Spleen (tissue), 11 donors: ENCODE data around the gene NME8. TPM values are rescaled to one million over a fixed set of nuclear protein-coding genes. Genes with fewer than 3 reads are reported as not detected.

Experiments
- DNase-seq: peaks from one replicate; pipeline ENCODE4 v3.0.0-alpha.2; 2020
- H3K27ac ChIP-seq, 8 donors: fragments of 200-600 bp; sonication (generic) in 7 of 8; 1 replicate in 4 of 8; 2 replicates in 4 of 8; pipeline versions ENCODE4 v1.5.0 to v1.8.0; 2016 to 2021; ENCODE audit warnings: inconsistent platforms in 4 of 8, mild to moderate bottlenecking in 4 of 8, moderate library complexity in 1 of 8
- H3K27me3 ChIP-seq, 7 donors: fragments of 200-600 bp; sonication (generic) in 6 of 7; replicated peaks in 1 of 7; 1 replicate in 4 of 7; 2 replicates in 3 of 7; pipeline versions ENCODE4 v1.5.0 to v1.8.0; 2016 to 2021; ENCODE audit warnings: inconsistent platforms in 3 of 7, mild to moderate bottlenecking in 1 of 7
- H3K36me3 ChIP-seq, 6 donors: fragments of 200-600 bp; sonication (generic) in 5 of 6; 1 replicate in 4 of 6; 2 replicates in 2 of 6; pipeline versions ENCODE4 v1.5.0 to v1.8.0; 2016 to 2021; ENCODE audit warnings: inconsistent platforms in 2 of 6
- H3K4me1 ChIP-seq, 6 donors: fragments of 200-600 bp; sonication (generic) in 5 of 6; 1 replicate in 3 of 6; 2 replicates in 3 of 6; pipeline versions ENCODE4 v1.5.0 to v1.8.0; 2016 to 2021; ENCODE audit warnings: inconsistent platforms in 3 of 6
- H3K4me3 ChIP-seq, 8 donors: fragments of 200-600 bp; sonication (generic) in 7 of 8; 1 replicate in 4 of 8; 2 replicates in 4 of 8; pipeline versions ENCODE4 v1.5.0 to v1.8.0; 2016 to 2021; ENCODE audit warnings: inconsistent platforms in 4 of 8, mild to moderate bottlenecking in 4 of 8, moderate library complexity in 2 of 8
- H3K9me3 ChIP-seq, 8 donors: fragments of 200-600 bp; sonication (generic) in 7 of 8; 1 replicate in 4 of 8; 2 replicates in 4 of 8; pipeline versions ENCODE4 v1.5.0 to v1.8.0; 2016 to 2021; ENCODE audit warnings: inconsistent platforms in 4 of 8
- POLR2A ChIP-seq, 3 donors: fragments of 450-650 bp; IDR thresholded peaks; one replicate each; pipeline ENCODE4 v1.5.1; 2017; ENCODE audit warnings: antibody characterized with exemption in 3 of 3, mild to moderate bottlenecking in 1 of 3
- POLR2AphosphoS5 ChIP-seq, 3 donors: sonication (generic); formaldehyde crosslinking; IDR thresholded peaks; one replicate each; pipeline ENCODE4 v1.5.1; 2017; ENCODE audit warnings: antibody characterized with exemption in 3 of 3
- WGBS, 5 donors: extraction: QIAGEN DNeasy Blood & Tissue Kit in 3 of 5; methylation state at CpG; one replicate each; pipeline versions ENCODE4 v1.1.5 to v1.1.7; 2013 to 2018; 5-methylcytosine and 5-hydroxymethylcytosine counted together
- intact Hi-C: fragments of 100-400 bp; cut with DNase I; formaldehyde crosslinking; loops from one replicate; pipeline ENCODE4 v1.15.0; 2023; ENCODE audit warnings: low total_unique reads
- polyA plus RNA-seq, 3 donors: library from polyadenylated mRNA; stranded (reverse); fragments of 200-250 nt; gene quantifications; one replicate each; pipeline ENCODE4 v1.2.1, GENCODE V29; 2013
- total RNA-seq, 7 donors: library from RNA; depleted of rRNA in 3 of 7; stranded (reverse); fragments of >200 nt in 3 of 7; fragmentation: NEBNext Ultra II Directional in 4 of 7; extraction: Animal tissue kit (Norgen Biotek cat#: 25700) in 4 of 7; gene quantifications; one replicate each; pipeline versions ENCODE4 v1.1.0 to v1.2.1, GENCODE V29; 2016 to 2021
- TF ChIP-seq, protein P1 (sequence below), 11 experiments: fragments of 200-600 bp in 7 of 11; fragments of 450-650 bp in 4 of 11; sonication (generic) in 4 of 11; IDR thresholded peaks in 8 of 11; conservative IDR thresholded peaks in 3 of 11; 1 replicate in 7 of 11; 2 replicates in 4 of 11; pipeline versions ENCODE4 v1.4.0 to v1.8.0; 2016 to 2021; ENCODE audit warnings: antibody characterized with exemption in 11 of 11, inconsistent platforms in 4 of 11, mild to moderate bottlenecking in 1 of 11
- donor health status: healthy with polysubstance abuse.
- donor health status: DM: no; HTN: no; CAD: no; lungs with moderate emphysema.
- donor health status: DM: no; HTN: no; CAD: no.
- donor health status: Bipolar disorder and iron deficiency.
- donor health status: healthy.
- donor health status: DM: no; HTN: no; CAD: no.
- donor health status: DM: yes; HTN: yes; CAD: no.

Gene NME8
- total and polyA plus RNA-seq, 10 donors, result 0.59 to 4.6 (median 2.6) TPM

GRCh38 chr7:37908221-37908788, 59.9 kb downstream of the NME8 start:
- intact Hi-C loops, result no loop called here
- TF ChIP-seq POLR2A (IDR thresholded peaks at IDR 0.05) (no peak), POLR2AphosphoS5 (IDR thresholded peaks at IDR 0.05) (no peak)
- TF ChIP-seq, protein P1, sequence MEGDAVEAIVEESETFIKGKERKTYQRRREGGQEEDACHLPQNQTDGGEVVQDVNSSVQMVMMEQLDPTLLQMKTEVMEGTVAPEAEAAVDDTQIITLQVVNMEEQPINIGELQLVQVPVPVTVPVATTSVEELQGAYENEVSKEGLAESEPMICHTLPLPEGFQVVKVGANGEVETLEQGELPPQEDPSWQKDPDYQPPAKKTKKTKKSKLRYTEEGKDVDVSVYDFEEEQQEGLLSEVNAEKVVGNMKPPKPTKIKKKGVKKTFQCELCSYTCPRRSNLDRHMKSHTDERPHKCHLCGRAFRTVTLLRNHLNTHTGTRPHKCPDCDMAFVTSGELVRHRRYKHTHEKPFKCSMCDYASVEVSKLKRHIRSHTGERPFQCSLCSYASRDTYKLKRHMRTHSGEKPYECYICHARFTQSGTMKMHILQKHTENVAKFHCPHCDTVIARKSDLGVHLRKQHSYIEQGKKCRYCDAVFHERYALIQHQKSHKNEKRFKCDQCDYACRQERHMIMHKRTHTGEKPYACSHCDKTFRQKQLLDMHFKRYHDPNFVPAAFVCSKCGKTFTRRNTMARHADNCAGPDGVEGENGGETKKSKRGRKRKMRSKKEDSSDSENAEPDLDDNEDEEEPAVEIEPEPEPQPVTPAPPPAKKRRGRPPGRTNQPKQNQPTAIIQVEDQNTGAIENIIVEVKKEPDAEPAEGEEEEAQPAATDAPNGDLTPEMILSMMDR (IDR thresholded peaks at IDR 0.05 in 8 of 11, conservative IDR thresholded peaks at IDR 0.05 in 3 of 11), result no peak
- H3K27ac ChIP-seq, result no peak overlapping the region

GRCh38 chr7:37912756-37913155, 64.4 kb downstream of the NME8 start:
- intact Hi-C loops, result no loop called here
- no peak for TF ChIP-seq POLR2AphosphoS5 (IDR thresholded peaks at IDR 0.05)
- no peak for TF ChIP-seq POLR2A (IDR thresholded peaks at IDR 0.05)
- TF ChIP-seq, protein P1 (IDR thresholded peaks at IDR 0.05 in 8 of 11, conservative IDR thresholded peaks at IDR 0.05 in 3 of 11), result no peak
- Histone ChIP-seq H3K36me3 (no peaks in the 10 kb centered on the region), H3K27me3 (peaks cover 0 to 43% (median 23%) of the 10 kb centered on the region in 7 donors), H3K9me3 (no peaks in the 10 kb centered on the region), H3K4me3 (no peak overlapping the region), H3K4me1 (peaks cover 14 to 29% (median 26%) of the 10 kb centered on the region in 6 donors), H3K27ac (no peak overlapping the region)
- 38 to 77% (median 61%) methylated on average over 2 of the region's 2 CpGs for WGBS, 5 donors
- no peak for DNase-seq

More at GRCh38 chr7:37908221-37908788, 59.9 kb downstream of the NME8 start:
- Histone ChIP-seq H3K9me3 (no peaks in the 10 kb centered on the region), H3K27me3 (peaks cover 0 to 4% (median 0%) of the 10 kb centered on the region in 7 donors), H3K4me1 (no peaks in the 10 kb centered on the region), H3K4me3 (no peak overlapping the region), H3K36me3 (no peaks in the 10 kb centered on the region)
- WGBS, 5 donors, result 92 to 100% (median 94%) methylated on average over 1 of the region's 1 CpG
- DNase-seq, result no peak

GRCh38 chr7:37915438-37915837, 67.0 kb downstream of the NME8 start:
- WGBS, 5 donors, result 0 to 7% (median 5%) methylated on average over 5 of the region's 5 CpGs
- intact Hi-C loops, result no loop called here
- Histone ChIP-seq H3K4me1 (peaks cover 14 to 36% (median 32%) of the 10 kb centered on the region in 6 donors), H3K36me3 (no peaks in the 10 kb centered on the region), H3K4me3 (peak overlapping the region in 7 of 8 donors; percentile 20 to 68 (median 41)), H3K27me3 (peaks cover 0 to 67% (median 23%) of the 10 kb centered on the region in 7 donors), H3K27ac (peak overlapping the region in 7 of 8 donors; percentile 29 to 80 (median 74)), H3K9me3 (no peaks in the 10 kb centered on the region)
- no peak for DNase-seq
- no peak for TF ChIP-seq POLR2A (IDR thresholded peaks at IDR 0.05)
- no peak for TF ChIP-seq POLR2AphosphoS5 (IDR thresholded peaks at IDR 0.05)
- TF ChIP-seq, protein P1 (IDR thresholded peaks at IDR 0.05 in 8 of 11, conservative IDR thresholded peaks at IDR 0.05 in 3 of 11), result no peak

DNA sequence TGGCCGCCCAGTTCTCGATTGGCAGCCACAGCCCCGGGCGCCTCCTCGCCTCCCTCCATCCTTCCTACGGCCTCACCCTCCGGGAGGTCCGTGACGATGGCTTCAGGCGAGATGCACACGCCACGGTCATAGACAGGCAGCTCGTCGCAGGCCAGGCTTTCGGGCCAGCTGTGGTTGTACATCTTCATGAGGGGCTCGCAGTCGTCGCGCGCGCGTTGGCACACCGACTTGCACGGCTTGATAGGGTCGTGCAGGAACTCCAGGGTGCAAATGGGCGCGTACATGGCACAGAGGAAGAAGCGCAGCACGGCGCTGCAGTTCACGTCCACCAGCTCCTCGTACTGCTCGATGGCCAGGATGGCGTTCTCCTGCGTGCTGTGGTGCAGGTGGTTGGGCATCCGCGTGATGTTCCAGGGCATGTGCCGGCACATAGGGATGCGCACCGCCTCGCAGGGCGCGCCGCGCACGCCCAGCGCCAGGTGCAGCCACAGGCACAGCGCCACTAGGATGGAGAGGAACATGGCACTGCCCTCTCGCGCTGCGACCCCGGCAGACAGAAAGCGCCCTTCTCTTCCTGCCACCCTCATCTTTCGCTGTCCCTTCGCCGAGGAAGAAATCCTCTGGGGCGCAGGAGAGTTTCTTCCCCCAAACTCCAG, 67.7 kb downstream of the NME8 start:
- peaks cover 0 to 74% (median 28%) of the 10 kb centered on the region in 7 donors for H3K27me3 ChIP-seq
- no peak for DNase-seq
- WGBS, 5 donors, result 3 to 6% (median 5%) methylated on average over 37 to 57 of the region's 57 CpGs
- TF ChIP-seq POLR2A (IDR thresholded peaks at IDR 0.05), result no peak
- peak in 2 of 3 donors; percentile 37 to 42 for TF ChIP-seq POLR2AphosphoS5 (IDR thresholded peaks at IDR 0.05)
- TF ChIP-seq, protein P1 (IDR thresholded peaks at IDR 0.05 in 8 of 11, conservative IDR thresholded peaks at IDR 0.05 in 3 of 11), result no peak
- H3K4me3 ChIP-seq, result peak overlapping the region; percentile 16 to 68 (median 40)
- peaks cover 14 to 43% (median 39%) of the 10 kb centered on the region in 6 donors for H3K4me1 ChIP-seq
- H3K27ac ChIP-seq, result peak overlapping the region in 7 of 8 donors; percentile 42 to 80 (median 74)
- H3K36me3 ChIP-seq, result no peaks in the 10 kb centered on the region
- no peaks in the 10 kb centered on the region for H3K9me3 ChIP-seq
- intact Hi-C loops, result no loop called here
